CD14-positive monocyte (primary cell): ENCODE results near the gene WNT6. TPM values are rescaled to one million over a fixed set of nuclear protein-coding genes. Genes with fewer than 3 reads are reported as not detected.

Source experiments
- DNase-seq, 3 donors: peaks; one replicate each; pipeline ENCODE4 v3.0.0-alpha.2; 2011 to 2022
- H2AFZ ChIP-seq: 2 replicates; pipeline ENCODE4 v1.6.0; 2012; ENCODE audit warnings: mild to moderate bottlenecking, low read depth, low read length, inconsistent platforms; ENCODE audit not compliant: insufficient read depth, poor library complexity, severe bottlenecking
- H3K27ac ChIP-seq, 2 donors: 1 replicate in 1 of 2; 2 replicates in 1 of 2; pipeline ENCODE4 v1.5.1; 2012 to 2013; ENCODE audit warnings: low read length in 2 of 2, control low read depth in 1 of 2, inconsistent platforms in 1 of 2, low read depth in 1 of 2, mild to moderate bottlenecking in 1 of 2
- H3K27me3 ChIP-seq, 2 donors: one replicate each; pipeline versions ENCODE4 v1.6.0 to v1.6.1; 2011 to 2013; ENCODE audit warnings: low read length in 2 of 2; ENCODE audit not compliant: control insufficient read depth in 2 of 2, insufficient read depth in 2 of 2
- H3K36me3 ChIP-seq, 2 donors: replicated peaks in 1 of 2; 1 replicate in 1 of 2; 2 replicates in 1 of 2; pipeline versions ENCODE4 v1.5.1 to v1.6.1; 2012 to 2013; ENCODE audit warnings: low read length in 2 of 2, control low read depth in 1 of 2, inconsistent platforms in 1 of 2, mild to moderate bottlenecking in 1 of 2; ENCODE audit not compliant: insufficient read depth in 2 of 2, control insufficient read depth in 1 of 2
- H3K4me1 ChIP-seq, 2 donors: 1 replicate in 1 of 2; 2 replicates in 1 of 2; pipeline versions ENCODE4 v1.5.1 to v1.6.1; 2012 to 2013; ENCODE audit warnings: low read length in 2 of 2, control low read depth in 1 of 2, inconsistent platforms in 1 of 2, mild to moderate bottlenecking in 1 of 2, moderate library complexity in 1 of 2; ENCODE audit not compliant: insufficient read depth in 2 of 2, control insufficient read depth in 1 of 2
- H3K4me2 ChIP-seq: replicated peaks from 2 replicates; pipeline ENCODE3; 2012; ENCODE audit warnings: low read length, moderate library complexity, mild to moderate bottlenecking; ENCODE audit not compliant: poor library complexity, severe bottlenecking; ENCODE audit errors: extremely low read depth
- H3K4me3 ChIP-seq, 3 experiments: fragments of 200-600 bp in 1 of 3; sonication (generic) in 1 of 3; replicated peaks in 1 of 3; 1 replicate in 2 of 3; 2 replicates in 1 of 3; pipeline ENCODE4 v1.5.1; 2011 to 2013; ENCODE audit warnings: low read length in 3 of 3, mild to moderate bottlenecking in 3 of 3, control low read depth in 2 of 3, low read depth in 2 of 3, inconsistent platforms in 1 of 3, moderate library complexity in 1 of 3
- H3K79me2 ChIP-seq: 2 replicates; pipeline ENCODE4 v1.6.0; 2012; ENCODE audit warnings: mild to moderate bottlenecking, control low read depth, inconsistent platforms, low read length, moderate library complexity; ENCODE audit not compliant: insufficient read depth
- H3K9ac ChIP-seq: 2 replicates; pipeline ENCODE4 v1.6.0; 2017; ENCODE audit warnings: low read length, mild to moderate bottlenecking; ENCODE audit not compliant: insufficient read depth, poor library complexity, severe bottlenecking
- H3K9me3 ChIP-seq, 2 donors: replicated peaks in 1 of 2; 1 replicate in 1 of 2; 2 replicates in 1 of 2; pipeline versions ENCODE4 v1.5.1 to v1.6.1; 2012 to 2013; ENCODE audit warnings: low read length in 2 of 2, control low read depth in 1 of 2; ENCODE audit not compliant: control insufficient read depth in 1 of 2, insufficient read depth in 1 of 2
- H4K20me1 ChIP-seq: 2 replicates; pipeline ENCODE4 v1.6.0; 2012; ENCODE audit warnings: mild to moderate bottlenecking, low read length, control low read depth, moderate library complexity; ENCODE audit not compliant: insufficient read depth
- H3K27ac Mint-ChIP-seq, 7 donors: one replicate each; pipeline ENCODE4 v1.8.0; 2020; ENCODE audit warnings: mild to moderate bottlenecking in 7 of 7, mixed read lengths in 7 of 7, moderate library complexity in 6 of 7, inconsistent platforms in 2 of 7
- H3K27me3 Mint-ChIP-seq, 3 donors: one replicate each; pipeline ENCODE4 v1.8.0; 2021 to 2022; ENCODE audit warnings: low read depth in 3 of 3, mild to moderate bottlenecking in 3 of 3, mixed read lengths in 3 of 3, moderate library complexity in 3 of 3, inconsistent platforms in 1 of 3
- H3K36me3 Mint-ChIP-seq, 2 donors: one replicate each; pipeline ENCODE4 v1.8.0; 2020; ENCODE audit warnings: mixed read lengths in 2 of 2, inconsistent platforms in 1 of 2, mild to moderate bottlenecking in 1 of 2
- H3K4me1 Mint-ChIP-seq: one replicate; pipeline ENCODE4 v1.8.0; 2020; ENCODE audit warnings: mild to moderate bottlenecking, mixed read lengths
- H3K4me3 Mint-ChIP-seq, 2 donors: one replicate each; pipeline ENCODE4 v1.8.0; 2020; ENCODE audit warnings: mild to moderate bottlenecking in 2 of 2, mixed read lengths in 2 of 2, moderate library complexity in 1 of 2
- H3K9me3 Mint-ChIP-seq, 7 donors: one replicate each; pipeline ENCODE4 v1.8.0; 2020 to 2022; ENCODE audit warnings: mixed read lengths in 7 of 7, mild to moderate bottlenecking in 6 of 7, moderate library complexity in 6 of 7, inconsistent platforms in 2 of 7
- CTCF ChIP-seq: fragments of 200-600 bp; IDR thresholded peaks from one replicate; pipeline ENCODE4 v1.8.0; 2022; ENCODE audit warnings: antibody characterized with exemption, mild to moderate bottlenecking
- WGBS: methylation state at CpG from one replicate; pipeline ENCODE4 v1.1.5; 2013; ENCODE audit warnings: missing lambda C conversion rate; ENCODE audit not compliant: insufficient coverage; 5-methylcytosine and 5-hydroxymethylcytosine counted together
- intact Hi-C, 2 donors: fragments of 100-400 bp; cut with micrococcal nuclease; formaldehyde crosslinking; loops; one replicate each; pipeline versions ENCODE4 v1.15.0 to v1.15.1; 2023
- polyA minus RNA-seq: library from RNA; depleted of rRNA, polyadenylated mRNA; stranded (reverse); fragments of >200 nt; gene quantifications from 2 replicates; pipeline ENCODE4 v1.2.3, GENCODE V29; 2012
- polyA plus RNA-seq, 3 donors: library from polyadenylated mRNA; depleted of rRNA in 1 of 3; unstranded in 2 of 3; stranded (reverse) in 1 of 3; fragments of 300-500 nt in 2 of 3; fragments of >200 nt in 1 of 3; fragmentation: Illumina TruSeq in 2 of 3; gene quantifications; 1 replicate in 2 of 3; 2 replicates in 1 of 3; pipeline ENCODE4 v1.2.3, GENCODE V29; 2012 to 2021
- total RNA-seq, 12 experiments: library from RNA in 1 of 12; stranded (reverse) in 1 of 12; fragments of 120-200 nt in 1 of 12; gene quantifications; one replicate each; pipeline ENCODE4 v1.2.4 and lab custom pipeline; 2013 to 2026; ENCODE audit warnings: mixed read lengths in 6 of 12, inconsistent platforms in 1 of 12

Gene WNT6
- 0.46 TPM for total RNA-seq (2013)
- under 1 TPM; 0.27 to 0.65 (median 0.37) TPM for polyA plus RNA-seq
- 0.97 and 1.7 TPM in 2 replicates for polyA minus RNA-seq
- total RNA-seq (lab: John Stamatoyannopoulos, UW): 0 to 0.15 (median 0.06) reads per million in 11 experiments

GRCh38 chr2:218859556-218859987, at the start of gene WNT6:
Gene WNT6 (plus strand): TSS chr2:218859805. CDS start chr2:218860038, 233 bp downstream.
- Histone ChIP-seq H3K9ac (no peak within 1 kb of the TSS), H3K27me3 (peaks cover 69 to 89% of the 10 kb centered on the region in 2 donors), H3K9me3 (peaks cover 0 to 32% of the 10 kb centered on the region in 2 donors), H3K36me3 (no peaks in the 10 kb centered on the region), H4K20me1 (no peaks in the 10 kb centered on the region), H3K4me3 (peak within 1 kb of the TSS in 1 of 3 experiments; percentile 54), H3K4me2 (peak within 1 kb of the TSS; percentile 47), H3K79me2 (no peaks in the 10 kb centered on the region), H2AFZ (peak within 1 kb of the TSS; percentile 29), H3K4me1 (peaks cover 8 to 22% of the 10 kb centered on the region in 2 donors), H3K27ac (no peak within 1 kb of the TSS)
- WGBS: 1% methylated on average over 51 of the region's 64 CpGs
- intact Hi-C loops: no loop called here
- no peak for TF ChIP-seq CTCF
- peaks cover 0 to 43% (median 12%) of the 10 kb centered on the region in 7 donors for H3K9me3 Mint-ChIP-seq
- peaks cover 21% of the 10 kb centered on the region for H3K4me1 Mint-ChIP-seq
- H3K36me3 Mint-ChIP-seq: peaks cover 4 to 6% of the 10 kb centered on the region in 2 donors
- H3K4me3 Mint-ChIP-seq: peak within 1 kb of the TSS; percentile 71 to 86
- DNase-seq: no peak
- peaks cover 87 to 97% (median 95%) of the 10 kb centered on the region in 3 donors for H3K27me3 Mint-ChIP-seq
- H3K27ac Mint-ChIP-seq: peak within 1 kb of the TSS in 2 of 7 donors; percentile 17 to 74

- H3K27ac ChIP-seq: no peak overlapping the region
- DNase-seq: no peak
- intact Hi-C loops: no loop called here
- no peaks in the 10 kb centered on the region for H3K9me3 ChIP-seq
- Mint-ChIP-seq H3K36me3 (peaks cover 49 to 55% of the 10 kb centered on the region in 2 donors), H3K4me3 (no peak overlapping the region), H3K4me1 (peaks cover 32% of the 10 kb centered on the region), H3K27me3 (peaks cover 11 to 16% (median 16%) of the 10 kb centered on the region in 3 donors), H3K9me3 (peaks cover 0 to 8% (median 3%) of the 10 kb centered on the region in 7 donors), H3K27ac (no peak overlapping the region)
- no peak overlapping the region for H3K4me3 ChIP-seq
- no peak overlapping the region for H3K9ac ChIP-seq
- H3K27me3 ChIP-seq: peaks cover 0 to 3% of the 10 kb centered on the region in 2 donors
- H3K79me2 ChIP-seq: no peaks in the 10 kb centered on the region
- H2AFZ ChIP-seq: no peak overlapping the region
- H3K36me3 ChIP-seq: peaks cover 12 to 48% of the 10 kb centered on the region in 2 donors
- no peak overlapping the region for H3K4me2 ChIP-seq
- WGBS: no CpG with 5 or more reads among the region's 2 CpGs
- TF ChIP-seq CTCF: no peak
- peaks cover 25 to 40% of the 10 kb centered on the region in 2 donors for H3K4me1 ChIP-seq
- H4K20me1 ChIP-seq: peaks cover 27% of the 10 kb centered on the region
Measured at GRCh38 chr2:218810256-218810655, 49.3 kb upstream of the WNT6 start.
